Dendritic cell treated with granulocyte-macrophage colony-stimulating factor and Interleukin-4, amounts not matched to agents 40 ng/mL and 50 ng/mL, for 4 days (primary cell): ENCODE results near the gene KCTD1.

Experiments used
- H3K27ac Mint-ChIP-seq: one replicate; pipeline ENCODE4 v1.8.0; 2022; ENCODE audit warnings: mild to moderate bottlenecking, mixed read lengths
- H3K27me3 Mint-ChIP-seq: one replicate; pipeline ENCODE4 v1.8.0; 2022; ENCODE audit warnings: mild to moderate bottlenecking, mixed read lengths
- H3K36me3 Mint-ChIP-seq: one replicate; pipeline ENCODE4 v1.8.0; 2022; ENCODE audit warnings: low read depth, mixed read lengths
- H3K4me1 Mint-ChIP-seq: one replicate; pipeline ENCODE4 v1.8.0; 2022; ENCODE audit warnings: low read depth, mixed read lengths
- H3K4me3 Mint-ChIP-seq: one replicate; pipeline ENCODE4 v1.8.0; 2022; ENCODE audit warnings: mild to moderate bottlenecking, moderate library complexity, mixed read lengths
- H3K9me3 Mint-ChIP-seq: one replicate; pipeline ENCODE4 v1.8.0; 2022; ENCODE audit warnings: mixed read lengths
- intact Hi-C: fragments of 100-400 bp; cut with micrococcal nuclease; formaldehyde crosslinking; loops from one replicate; pipeline ENCODE4 v1.15.0; 2022

KCTD1 gene

DNA sequence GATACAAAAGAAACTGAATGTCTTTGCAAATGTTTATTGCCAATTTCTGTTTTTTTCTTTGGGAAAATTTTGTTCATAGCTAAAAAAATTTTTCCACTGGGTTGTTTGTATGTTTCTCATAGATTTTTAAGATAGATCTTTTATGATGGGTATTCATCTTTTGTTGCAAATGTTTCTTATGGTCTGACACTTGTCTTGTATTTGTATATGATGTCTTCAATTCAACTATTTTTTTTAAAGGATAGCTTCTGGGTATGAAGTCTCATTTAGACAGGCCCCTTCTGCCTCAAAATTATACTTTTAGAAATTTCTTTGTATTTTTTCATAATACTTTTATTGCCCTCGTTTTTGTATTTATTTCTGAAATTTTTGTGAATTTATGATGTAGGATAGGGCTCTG lies 73.8 kb downstream of the KCTD1 start:
- Mint-ChIP-seq H3K27me3 (no peaks in the 10 kb centered on the region), H3K4me3 (no peak overlapping the region), H3K4me1 (no peaks in the 10 kb centered on the region), H3K27ac (no peak overlapping the region), H3K9me3 (no peaks in the 10 kb centered on the region), H3K36me3 (no peaks in the 10 kb centered on the region)
- intact Hi-C loops: no loop called here

DNA sequence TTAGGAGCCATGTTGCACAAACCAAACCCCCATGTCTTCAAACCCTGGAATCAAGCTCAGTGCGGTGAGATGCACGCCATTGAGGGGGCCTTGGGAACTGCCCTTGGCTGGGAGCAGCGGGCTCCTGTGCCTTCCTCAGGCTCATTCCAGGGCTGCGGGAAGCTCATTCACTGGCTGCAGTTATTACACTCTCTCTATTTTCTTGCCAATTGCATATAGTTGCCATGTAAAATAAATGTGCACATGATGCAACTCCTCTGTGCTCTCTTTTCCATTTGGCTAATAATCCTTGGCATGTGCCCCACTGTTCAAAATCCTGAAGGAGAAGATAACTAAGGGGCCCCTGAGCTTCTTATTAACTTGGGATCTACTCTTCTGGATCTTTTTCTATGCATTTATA lies 74.7 kb downstream of the KCTD1 start:
- Mint-ChIP-seq H3K4me1 (no peaks in the 10 kb centered on the region), H3K9me3 (no peaks in the 10 kb centered on the region), H3K4me3 (no peak overlapping the region), H3K27ac (no peak overlapping the region), H3K27me3 (no peaks in the 10 kb centered on the region), H3K36me3 (no peaks in the 10 kb centered on the region)
- intact Hi-C loops: no loop called here

DNA sequence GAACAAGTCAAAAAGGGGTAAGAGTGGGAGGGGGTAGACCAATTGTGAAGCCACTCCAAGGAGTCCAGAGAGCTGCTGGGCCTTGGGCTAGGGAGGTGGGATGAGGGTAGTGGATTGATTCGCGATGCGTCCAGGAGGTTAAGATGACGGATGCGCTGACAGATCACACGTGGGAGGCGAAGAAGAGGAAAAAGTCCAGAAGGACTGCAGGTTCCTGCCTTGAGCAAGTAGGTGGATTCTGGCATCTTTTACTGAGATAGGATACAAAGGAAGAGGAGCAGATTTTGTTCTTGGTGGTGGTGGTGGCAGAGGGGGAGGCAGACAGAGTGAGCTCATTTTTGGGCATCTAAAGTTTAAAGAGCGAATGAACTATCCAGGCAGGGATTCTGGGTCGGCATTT lies 76.5 kb downstream of the KCTD1 start:
- Mint-ChIP-seq H3K27me3 (no peaks in the 10 kb centered on the region), H3K4me3 (no peak overlapping the region), H3K4me1 (no peaks in the 10 kb centered on the region), H3K27ac (no peak overlapping the region), H3K9me3 (no peaks in the 10 kb centered on the region), H3K36me3 (no peaks in the 10 kb centered on the region)
- intact Hi-C loops: no loop called here

DNA sequence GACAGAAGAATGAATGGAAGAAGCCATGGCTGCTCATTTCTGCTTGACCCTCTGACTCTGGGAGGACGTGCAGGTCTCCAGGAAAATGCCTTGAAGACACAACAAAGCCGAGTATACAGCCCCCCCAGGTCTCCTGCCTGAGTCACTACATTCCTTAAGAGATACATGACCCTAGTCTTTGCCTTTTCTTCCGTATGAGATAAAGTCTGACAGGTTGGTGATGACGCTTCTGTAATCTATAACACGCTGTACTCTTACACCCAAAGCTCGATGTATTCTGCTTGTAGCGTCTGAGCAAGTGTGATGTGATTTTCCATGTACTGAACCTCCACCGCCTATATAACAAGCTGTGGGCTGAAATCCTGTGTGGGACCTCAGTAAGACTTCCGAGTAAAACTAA lies 77.3 kb downstream of the KCTD1 start:
- no peaks in the 10 kb centered on the region for H3K27me3 Mint-ChIP-seq
- intact Hi-C loops: no loop called here
- no peak overlapping the region for H3K27ac Mint-ChIP-seq
- H3K4me1 Mint-ChIP-seq: no peaks in the 10 kb centered on the region
- H3K9me3 Mint-ChIP-seq: no peaks in the 10 kb centered on the region
- no peaks in the 10 kb centered on the region for H3K36me3 Mint-ChIP-seq
- no peak overlapping the region for H3K4me3 Mint-ChIP-seq

DNA sequence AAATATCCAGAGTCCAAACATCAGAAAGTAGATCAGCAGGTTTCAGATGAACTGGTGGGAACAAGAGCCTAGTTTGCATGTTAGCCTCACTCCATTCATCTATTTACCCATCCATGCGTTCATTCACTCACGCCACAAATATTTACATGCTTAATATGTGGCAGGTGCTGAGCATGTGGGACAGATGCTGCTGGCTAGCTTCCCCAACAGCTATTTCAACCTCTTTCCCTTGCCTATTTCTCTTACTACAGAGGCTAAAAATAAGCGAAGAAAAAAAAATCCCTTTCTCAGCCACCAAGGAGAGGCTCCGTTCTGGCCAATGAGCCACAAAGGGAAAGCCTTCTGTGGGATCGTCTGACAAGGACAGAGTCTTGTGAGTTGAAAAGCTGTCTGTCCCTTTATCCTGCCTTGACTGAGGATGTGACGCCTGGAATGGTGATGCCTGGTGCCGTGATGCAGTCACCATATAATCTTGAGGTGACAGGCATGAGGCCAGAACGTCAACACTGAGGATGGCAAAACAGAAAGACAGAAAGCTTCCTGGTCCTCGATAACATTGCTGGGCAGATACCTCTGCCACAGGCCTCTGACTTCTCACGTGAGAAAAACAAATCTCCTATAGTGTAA lies 78.2 kb downstream of the KCTD1 start:
- no peak overlapping the region for H3K4me3 Mint-ChIP-seq
- intact Hi-C loops: no loop called here

DNA sequence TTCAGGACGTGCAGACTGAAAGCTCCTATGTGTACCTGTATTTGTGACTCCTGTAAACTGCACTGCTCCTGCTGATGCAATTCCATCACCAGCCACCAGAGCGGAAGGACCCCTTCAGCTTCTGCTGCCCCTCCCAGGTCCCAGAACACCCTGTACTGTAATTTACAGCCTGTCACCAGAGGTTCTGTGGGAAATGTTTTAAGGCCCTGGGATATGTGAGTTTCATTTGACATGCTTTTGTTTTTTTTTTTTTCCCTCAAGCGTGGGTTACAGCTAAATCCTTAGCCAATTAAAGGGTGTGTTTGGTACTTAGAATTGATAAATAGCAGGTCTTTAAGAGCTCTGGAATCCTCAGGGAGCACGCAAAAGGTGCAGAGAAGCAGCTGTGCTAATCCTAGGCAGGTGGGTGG lies 79.4 kb downstream of the KCTD1 start:
- Mint-ChIP-seq H3K27me3 (no peaks in the 10 kb centered on the region), H3K27ac (no peak overlapping the region), H3K4me1 (no peaks in the 10 kb centered on the region), H3K9me3 (no peaks in the 10 kb centered on the region), H3K36me3 (no peaks in the 10 kb centered on the region), H3K4me3 (no peak overlapping the region)
- intact Hi-C loops: no loop called here

More for the DNA sequence above, 78.2 kb downstream of the KCTD1 start:
- Mint-ChIP-seq H3K27ac (no peak overlapping the region), H3K9me3 (no peaks in the 10 kb centered on the region), H3K36me3 (no peaks in the 10 kb centered on the region), H3K27me3 (no peaks in the 10 kb centered on the region), H3K4me1 (no peaks in the 10 kb centered on the region)

DNA sequence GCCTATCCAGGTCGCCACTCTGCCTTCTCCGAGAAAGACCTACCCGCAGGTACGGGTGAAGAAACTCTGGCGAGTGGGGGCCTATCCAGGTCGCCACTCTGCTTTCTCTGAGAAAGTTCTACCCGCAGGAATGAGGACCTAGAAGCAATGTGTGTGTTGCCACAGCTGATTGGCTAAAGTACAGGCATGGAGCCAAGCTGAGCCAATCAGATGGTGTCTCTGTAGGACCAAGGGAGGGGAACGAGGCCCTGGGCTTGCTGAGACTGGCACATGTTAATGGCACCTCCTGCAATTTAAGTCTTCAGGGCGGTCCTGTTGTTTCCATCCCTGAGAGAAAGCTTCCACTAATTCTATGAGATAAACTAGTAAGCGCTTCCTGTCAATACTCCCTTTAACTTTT lies 82.3 kb downstream of the KCTD1 start:
- Mint-ChIP-seq H3K4me3 (no peak overlapping the region), H3K36me3 (no peaks in the 10 kb centered on the region)
- intact Hi-C loops: no loop called here

DNA sequence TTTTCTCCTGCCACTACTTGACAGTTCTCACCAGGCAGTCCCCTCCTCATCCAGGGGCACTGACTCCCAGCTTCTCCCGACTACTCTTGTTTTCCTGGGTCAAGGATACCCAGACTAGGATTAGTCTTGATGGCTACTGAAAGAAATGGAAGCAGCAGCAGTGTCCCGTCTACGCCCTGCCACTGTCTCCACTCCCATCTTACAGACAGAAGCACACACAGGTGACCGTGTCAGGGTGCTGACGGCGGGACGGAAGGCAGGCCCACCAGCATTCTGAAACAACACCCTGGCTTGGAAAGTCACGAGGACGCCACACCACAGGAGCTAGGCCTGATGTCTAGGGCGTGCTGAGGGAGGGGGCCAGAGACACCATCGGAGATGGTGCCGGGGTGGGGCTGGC lies 82.9 kb downstream of the KCTD1 start:
- no peak overlapping the region for H3K27ac Mint-ChIP-seq
- intact Hi-C loops: no loop called here
- H3K4me1 Mint-ChIP-seq: no peaks in the 10 kb centered on the region
- no peak overlapping the region for H3K4me3 Mint-ChIP-seq
- no peaks in the 10 kb centered on the region for H3K9me3 Mint-ChIP-seq
- H3K36me3 Mint-ChIP-seq: no peaks in the 10 kb centered on the region
- H3K27me3 Mint-ChIP-seq: no peaks in the 10 kb centered on the region

More for the DNA sequence above, 82.3 kb downstream of the KCTD1 start:
- no peaks in the 10 kb centered on the region for H3K27me3 Mint-ChIP-seq
- H3K27ac Mint-ChIP-seq: no peak overlapping the region
- H3K4me1 Mint-ChIP-seq: no peaks in the 10 kb centered on the region
- H3K9me3 Mint-ChIP-seq: no peaks in the 10 kb centered on the region

DNA sequence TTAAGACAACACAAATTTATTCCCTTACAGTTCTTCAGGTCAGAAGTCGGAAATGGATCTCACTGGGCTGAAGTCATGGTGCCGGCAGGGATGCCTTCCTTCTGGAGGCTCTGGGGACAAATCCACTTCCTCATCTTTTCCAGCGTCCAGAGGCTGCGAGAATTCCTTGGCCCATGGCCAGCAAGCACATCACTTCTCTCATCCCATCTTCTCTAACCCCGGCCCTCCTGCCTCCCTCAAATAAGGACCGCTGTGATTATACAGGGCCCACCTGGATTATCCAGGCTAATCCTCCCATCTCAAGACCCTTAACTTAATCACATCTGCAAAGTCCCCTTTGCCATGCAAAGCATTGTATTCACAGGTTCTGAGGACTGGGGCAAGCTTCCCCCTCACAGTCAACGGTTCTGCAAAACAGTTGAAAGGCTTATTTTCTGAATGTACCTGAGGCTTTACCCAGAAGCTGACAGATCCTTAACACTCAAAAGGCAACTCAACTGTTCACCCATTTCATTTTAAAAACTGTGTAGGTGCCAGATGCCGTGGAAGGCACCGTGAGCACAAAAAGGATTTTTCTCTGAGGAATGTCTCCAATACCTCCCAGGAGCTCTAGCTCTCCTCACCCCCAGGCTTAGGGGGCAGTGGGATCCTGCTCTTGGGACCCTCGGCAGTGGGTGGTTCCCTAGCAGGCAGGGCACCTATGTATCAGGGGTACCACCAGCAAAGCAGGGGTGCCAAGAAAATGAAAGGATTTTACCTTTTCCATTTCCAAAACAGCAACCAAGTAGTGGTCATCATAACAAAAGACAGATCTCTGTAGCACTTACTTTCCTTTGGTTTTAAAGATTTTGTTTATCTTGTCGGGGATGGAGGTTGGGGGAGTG lies 84.0 kb downstream of the KCTD1 start:
- Mint-ChIP-seq H3K9me3 (no peaks in the 10 kb centered on the region), H3K36me3 (no peaks in the 10 kb centered on the region), H3K4me1 (peaks cover under 1% of the 10 kb centered on the region), H3K4me3 (no peak overlapping the region), H3K27ac (no peak overlapping the region), H3K27me3 (no peaks in the 10 kb centered on the region)
- intact Hi-C loops: no loop called here

DNA sequence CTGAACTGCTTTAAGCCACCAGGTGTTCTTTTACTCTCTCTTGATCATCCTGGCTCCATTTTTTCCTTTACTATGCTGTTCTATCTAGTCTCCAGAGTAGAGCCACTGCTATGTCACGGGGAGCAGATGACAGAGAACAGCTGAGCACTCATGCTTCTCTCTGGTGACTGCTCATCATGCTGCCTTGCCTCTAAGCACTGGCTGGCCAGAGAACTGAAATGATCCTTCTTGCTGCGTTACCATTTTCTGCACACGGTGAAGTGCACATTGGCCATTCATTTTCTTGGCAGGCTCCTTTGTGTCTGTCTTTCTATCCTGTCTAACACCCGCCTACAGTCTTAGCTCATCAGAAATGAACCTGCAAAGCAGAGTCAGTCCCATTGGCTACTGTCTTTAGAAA lies 86.0 kb downstream of the KCTD1 start:
- peaks cover 17% of the 10 kb centered on the region for H3K4me1 Mint-ChIP-seq
- H3K4me3 Mint-ChIP-seq: no peak overlapping the region
- no peak overlapping the region for H3K27ac Mint-ChIP-seq
- intact Hi-C loops: no loop called here
- H3K27me3 Mint-ChIP-seq: no peaks in the 10 kb centered on the region
- no peaks in the 10 kb centered on the region for H3K9me3 Mint-ChIP-seq
- H3K36me3 Mint-ChIP-seq: no peaks in the 10 kb centered on the region

DNA sequence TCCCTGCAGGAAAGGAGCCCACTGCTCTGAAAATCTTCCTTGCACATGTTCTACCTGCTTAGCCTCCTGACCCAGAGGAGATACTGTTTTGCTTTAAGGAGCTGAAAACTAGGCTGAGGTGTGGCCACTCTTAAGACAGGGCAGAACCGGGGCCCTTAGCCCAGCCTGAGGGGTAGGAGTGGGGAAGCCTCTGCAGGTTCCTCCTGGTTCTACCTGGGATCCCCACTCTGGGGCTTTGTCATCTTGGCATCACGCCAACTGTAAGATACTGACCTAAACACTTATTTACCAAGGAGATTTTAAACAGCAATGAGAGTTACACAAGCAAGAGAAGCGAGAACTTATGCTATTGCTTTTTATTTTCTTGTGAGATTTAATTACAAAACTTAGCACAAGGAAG lies 86.9 kb downstream of the KCTD1 start:
- H3K36me3 Mint-ChIP-seq: no peaks in the 10 kb centered on the region
- no peak overlapping the region for H3K4me3 Mint-ChIP-seq
- intact Hi-C loops: no loop called here
- peaks cover 17% of the 10 kb centered on the region for H3K4me1 Mint-ChIP-seq
- H3K27ac Mint-ChIP-seq: no peak overlapping the region
- no peaks in the 10 kb centered on the region for H3K27me3 Mint-ChIP-seq
- H3K9me3 Mint-ChIP-seq: no peaks in the 10 kb centered on the region

DNA sequence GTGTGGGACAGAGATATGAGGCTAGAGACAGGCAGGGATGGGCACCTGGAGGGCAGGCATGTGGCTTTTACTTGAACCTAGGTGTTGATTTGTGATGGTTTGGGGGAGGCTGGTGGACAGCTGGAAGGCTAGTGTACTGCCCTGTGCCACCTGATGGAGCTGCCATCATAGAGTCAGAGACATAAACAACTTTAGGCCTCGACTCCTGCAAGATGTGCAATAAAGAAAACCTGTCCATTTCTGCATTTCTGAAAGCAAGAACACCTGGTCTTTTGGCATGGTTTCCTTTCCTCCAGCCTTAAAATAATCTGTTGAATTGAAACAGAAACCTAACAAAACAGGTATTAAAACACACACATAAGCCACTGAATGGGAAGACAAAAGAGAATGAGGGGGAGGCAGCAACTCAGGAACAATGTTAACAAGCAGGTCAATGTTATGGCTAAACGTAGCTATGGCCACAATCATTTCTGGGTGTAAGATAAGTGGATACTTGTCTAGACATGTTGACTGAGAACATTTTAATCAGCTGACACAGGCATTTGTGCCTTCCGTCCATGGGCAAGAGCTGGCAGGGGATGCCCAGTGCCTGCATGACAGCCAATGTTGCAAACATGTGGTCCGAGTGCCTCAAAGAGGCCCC lies 87.8 kb downstream of the KCTD1 start:
- H3K27me3 Mint-ChIP-seq: no peaks in the 10 kb centered on the region
- H3K36me3 Mint-ChIP-seq: peaks cover 3% of the 10 kb centered on the region
- intact Hi-C loops: no loop called here
- no peak overlapping the region for H3K4me3 Mint-ChIP-seq
- no peaks in the 10 kb centered on the region for H3K9me3 Mint-ChIP-seq
- peaks cover 17% of the 10 kb centered on the region for H3K4me1 Mint-ChIP-seq
- no peak overlapping the region for H3K27ac Mint-ChIP-seq

DNA sequence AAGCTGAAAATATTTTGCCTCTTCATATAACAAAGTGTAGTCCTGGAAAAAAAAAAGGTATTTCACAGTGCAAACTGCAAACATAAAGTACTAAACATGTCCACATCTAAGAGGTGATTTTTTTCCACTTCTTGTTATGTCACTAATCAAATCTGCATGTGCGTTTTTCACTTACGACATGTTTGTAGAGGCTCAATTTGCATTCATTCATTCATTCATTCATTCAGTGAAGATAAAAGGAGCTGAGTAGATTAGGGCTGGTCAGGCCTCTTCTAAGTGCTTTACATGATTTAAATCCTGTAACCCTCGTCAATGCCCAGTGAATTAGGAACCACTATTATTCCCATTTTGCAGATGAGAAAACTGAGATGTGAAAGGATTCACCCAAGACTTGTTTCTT lies 88.5 kb downstream of the KCTD1 start:
- intact Hi-C loops: no loop called here
- Mint-ChIP-seq H3K9me3 (no peaks in the 10 kb centered on the region), H3K27me3 (no peaks in the 10 kb centered on the region), H3K27ac (no peak overlapping the region), H3K4me3 (no peak overlapping the region), H3K36me3 (peaks cover 6% of the 10 kb centered on the region), H3K4me1 (peaks cover 17% of the 10 kb centered on the region)

DNA sequence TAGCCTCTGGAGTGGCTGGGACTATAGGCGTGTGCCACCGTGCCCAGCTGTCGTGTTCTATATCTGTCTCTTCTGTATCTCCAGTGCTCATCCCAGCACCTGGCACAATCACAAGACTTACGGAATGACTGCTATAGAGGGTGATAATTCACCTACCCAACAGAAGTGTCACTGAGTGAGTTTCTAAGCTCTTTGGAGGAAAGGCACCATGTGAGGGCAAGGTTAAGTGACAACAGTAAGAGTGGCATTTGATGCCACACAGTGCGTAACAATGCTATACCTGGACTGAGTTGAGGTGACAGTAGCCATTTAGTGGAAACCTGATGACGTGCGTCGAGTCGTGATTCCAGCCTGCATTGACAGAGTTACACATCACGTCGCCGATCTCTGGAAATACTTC lies 89.0 kb downstream of the KCTD1 start:
- intact Hi-C loops: no loop called here
- Mint-ChIP-seq H3K27me3 (no peaks in the 10 kb centered on the region), H3K4me3 (no peak overlapping the region), H3K9me3 (no peaks in the 10 kb centered on the region), H3K27ac (peak overlapping the region; percentile 68), H3K4me1 (peaks cover 17% of the 10 kb centered on the region), H3K36me3 (peaks cover 6% of the 10 kb centered on the region)
